Activated B cell treated with CpG ODN at 0.5 μM for 24 hours (primary cell): ENCODE results near the gene MRPL32. TPM values are rescaled to one million over a fixed set of nuclear protein-coding genes. Genes with fewer than 3 reads are reported as not detected.

Experiments
- ATAC-seq: fragments of 200-7000 bp; cut with Tn5 transposase; one replicate; pipeline ENCODE4 v1.10.0; 2021; ENCODE audit warnings: low read depth, mild to moderate bottlenecking, moderate library complexity
- CTCF ChIA-PET: fragments of 350-600 bp; sonication (Branson Sonifier 250); formaldehyde crosslinking; loops from one replicate; lab custom pipeline; 2021; ENCODE audit warnings: antibody characterized with exemption; lab: Charles Lee
- POLR2A ChIA-PET: fragments of 350-600 bp; sonication (Branson Sonifier 250); formaldehyde crosslinking; loops from one replicate; lab custom pipeline; 2021; ENCODE audit warnings: antibody characterized with exemption; lab: Charles Lee
- DNase-seq: peaks from one replicate; pipeline ENCODE4 v3.0.0; 2022
- H3K27ac Mint-ChIP-seq: one replicate; pipeline ENCODE4 v1.8.0; 2020; ENCODE audit warnings: mixed read lengths
- H3K27me3 Mint-ChIP-seq: one replicate; pipeline ENCODE4 v1.8.0; 2021; ENCODE audit warnings: mixed read lengths
- H3K36me3 Mint-ChIP-seq: one replicate; pipeline ENCODE4 v1.8.0; 2021; ENCODE audit warnings: low read depth, mixed read lengths
- H3K4me1 Mint-ChIP-seq: one replicate; pipeline ENCODE4 v1.8.0; 2021; ENCODE audit warnings: mixed read lengths
- H3K4me3 Mint-ChIP-seq: one replicate; pipeline ENCODE4 v1.8.0; 2020; ENCODE audit warnings: mild to moderate bottlenecking, mixed read lengths
- H3K9me3 Mint-ChIP-seq: one replicate; pipeline ENCODE4 v1.8.0; 2020; ENCODE audit warnings: mixed read lengths
- CTCF ChIP-seq: fragments of 200-600 bp; IDR thresholded peaks from one replicate; pipeline ENCODE4 v1.8.0; 2022; ENCODE audit warnings: antibody characterized with exemption, mild to moderate bottlenecking
- intact Hi-C: fragments of 100-400 bp; cut with micrococcal nuclease; formaldehyde crosslinking; loops from one replicate; pipeline ENCODE4 v1.15.1; 2024
- total RNA-seq: library from RNA; stranded (reverse); gene quantifications from 2 replicates; pipeline ENCODE4 v1.2.3, GENCODE V29; 2022

Gene MRPL32
- total RNA-seq, 1 donor from 2014 or later: 38.8 TPM

- Mint-ChIP-seq H3K9me3 (peaks cover 9% of the 10 kb centered on the region), H3K27ac (no peak overlapping the region), H3K27me3 (peaks cover 3% of the 10 kb centered on the region), H3K4me1 (peaks cover 8% of the 10 kb centered on the region), H3K4me3 (no peak overlapping the region), H3K36me3 (peaks cover 10% of the 10 kb centered on the region)
- POLR2A ChIA-PET: no interaction called here
- ATAC-seq (no peak), DNase-seq (no peak)
- CTCF ChIA-PET: no interaction called here
- TF ChIP-seq CTCF: no peak
- intact Hi-C loops: no loop called here
Observed at GRCh38 chr7:42893346-42894240, 38.6 kb upstream of the MRPL32 start.

DNA sequence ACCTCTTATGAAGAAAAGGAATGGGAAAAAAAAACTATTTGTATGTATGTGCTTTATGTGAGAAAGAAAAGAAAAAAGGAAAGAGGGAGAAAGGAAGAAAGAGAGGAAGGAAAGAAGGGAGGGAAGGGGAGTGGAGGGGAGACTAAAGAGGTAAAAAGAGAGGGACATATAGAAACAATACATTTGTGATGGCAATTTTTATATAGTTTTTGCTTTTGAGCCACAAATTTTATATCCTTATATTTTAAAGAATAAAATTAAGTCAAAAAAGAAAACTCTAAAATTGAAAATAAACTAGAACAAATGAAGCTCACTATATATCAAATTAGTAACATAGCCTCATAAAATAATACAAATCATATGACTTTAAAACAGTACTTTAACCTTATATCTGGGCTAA, 31.3 kb upstream of the MRPL32 start:
- ChIA-PET CTCF (no interaction called here), POLR2A (interaction anchor here (0.7 kb wide), 1 partner anchor 9 kb away, joined by 3 read pairs; no protein-coding TSS in a partner anchor)
- H3K4me3 Mint-ChIP-seq: no peak overlapping the region
- no peak for TF ChIP-seq CTCF
- ATAC-seq (no peak), DNase-seq (no peak)
- intact Hi-C loops: no loop called here
- H3K27me3 Mint-ChIP-seq: peaks cover 3% of the 10 kb centered on the region
- H3K4me1 Mint-ChIP-seq: no peaks in the 10 kb centered on the region
- no peaks in the 10 kb centered on the region for H3K36me3 Mint-ChIP-seq
- H3K9me3 Mint-ChIP-seq: no peaks in the 10 kb centered on the region
- no peak overlapping the region for H3K27ac Mint-ChIP-seq

GRCh38 chr7:42902331-42902730, 29.8 kb upstream of the MRPL32 start:
- TF ChIP-seq CTCF: no peak
- no peak overlapping the region for H3K27ac Mint-ChIP-seq
- H3K4me3 Mint-ChIP-seq: no peak overlapping the region
- H3K4me1 Mint-ChIP-seq: no peaks in the 10 kb centered on the region
- no peaks in the 10 kb centered on the region for H3K36me3 Mint-ChIP-seq
- intact Hi-C loops: no loop called here
- CTCF ChIA-PET: no interaction called here
- no peaks in the 10 kb centered on the region for H3K9me3 Mint-ChIP-seq
- no peaks in the 10 kb centered on the region for H3K27me3 Mint-ChIP-seq
- DNase-seq (no peak), ATAC-seq (no peak)
- POLR2A ChIA-PET: no interaction called here

- Mint-ChIP-seq H3K4me1 (peaks cover 19% of the 10 kb centered on the region), H3K4me3 (no peak overlapping the region), H3K36me3 (peaks cover 2% of the 10 kb centered on the region), H3K27me3 (no peaks in the 10 kb centered on the region), H3K27ac (no peak overlapping the region), H3K9me3 (no peaks in the 10 kb centered on the region)
- DNase-seq (no peak), ATAC-seq (no peak)
- CTCF ChIA-PET: interaction anchor here (0.6 kb wide), 1 partner anchor 363 kb away, joined by 3 read pairs; no protein-coding TSS in a partner anchor
- no peak for TF ChIP-seq CTCF
- POLR2A ChIA-PET: no interaction called here
- intact Hi-C loops: no loop called here
Observed at GRCh38 chr7:42906181-42906580, 26.0 kb upstream of the MRPL32 start.

DNA sequence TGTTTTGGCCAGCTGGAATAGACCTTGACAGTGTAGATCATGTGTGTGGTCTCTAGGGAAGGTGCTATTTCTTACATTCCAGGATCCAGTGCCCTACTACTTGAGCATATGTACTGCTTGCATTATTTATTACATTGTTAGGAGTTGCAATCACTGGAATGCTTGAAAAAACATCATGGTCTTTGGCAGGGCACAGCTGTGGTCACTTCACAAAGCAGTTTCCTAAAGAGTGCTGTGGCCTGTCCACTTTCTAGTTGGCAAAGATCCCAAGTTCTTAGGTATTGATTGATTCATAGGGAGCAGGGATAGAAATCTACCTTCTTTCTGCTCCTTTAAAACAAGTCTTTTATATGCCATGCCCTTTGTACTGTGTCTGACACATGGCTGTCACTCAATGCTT, 24.9 kb upstream of the MRPL32 start:
- no peak overlapping the region for H3K4me3 Mint-ChIP-seq
- ChIA-PET POLR2A (interaction anchor here (0.5 kb wide), 1 partner anchor 17 kb away, joined by 3 read pairs; no protein-coding TSS in a partner anchor), CTCF (no interaction called here)
- peaks cover 2% of the 10 kb centered on the region for H3K36me3 Mint-ChIP-seq
- intact Hi-C loops: no loop called here
- TF ChIP-seq CTCF: no peak
- no peak for DNase-seq
- ATAC-seq: no peak
- no peak overlapping the region for H3K27ac Mint-ChIP-seq
- H3K27me3 Mint-ChIP-seq: no peaks in the 10 kb centered on the region
- H3K9me3 Mint-ChIP-seq: no peaks in the 10 kb centered on the region
- H3K4me1 Mint-ChIP-seq: peaks cover 25% of the 10 kb centered on the region
